ENCODE results near the gene RBKS.
"Not testable (repeated sequence)": the region's sequence is repeated elsewhere in the genome, so short reads cannot be mapped to it uniquely, and the experiment has no call there.

RBKS gene

GRCh38 chr2:27756544-27757498 is 133.4 kb downstream of the RBKS start:
- Mint-ChIP-seq H3K27me3 (no peaks in the 10 kb centered on the region), H3K4me1 (ENCODE audit: low read depth) (peaks cover 44% of the 10 kb centered on the region), H3K36me3 (ENCODE audit: low read depth) (no peaks in the 10 kb centered on the region), H3K9me3 (no peaks in the 10 kb centered on the region), H3K4me3 (no peak overlapping the region), H3K27ac (peak overlapping the region; percentile 83)
- intact Hi-C loops (cut with micrococcal nuclease) = loop anchor here (10.0 kb wide), 1 partner anchor 138 kb away; the partner anchor contains the start of genes BABAM2 and RBKS

- intact Hi-C loops (cut with micrococcal nuclease) = loop anchor here (10.0 kb wide), 1 partner anchor 139 kb away; the partner anchor contains the start of genes BABAM2 and RBKS
- peak overlapping the region; percentile 83 for H3K27ac Mint-ChIP-seq
- peaks cover 39% of the 10 kb centered on the region for H3K4me1 Mint-ChIP-seq (ENCODE audit: low read depth)
- H3K4me3 Mint-ChIP-seq = no peak overlapping the region
- no peaks in the 10 kb centered on the region for H3K27me3 Mint-ChIP-seq
- no peaks in the 10 kb centered on the region for H3K36me3 Mint-ChIP-seq (ENCODE audit: low read depth)
- H3K9me3 Mint-ChIP-seq = no peaks in the 10 kb centered on the region
These were observed 134.1 kb downstream of the RBKS start for GRCh38 chr2:27756091-27756490.

- Mint-ChIP-seq H3K27me3 (no peaks in the 10 kb centered on the region), H3K4me3 (no peak overlapping the region), H3K4me1 (ENCODE audit: low read depth) (peaks cover 39% of the 10 kb centered on the region), H3K27ac (peak overlapping the region; percentile 83), H3K36me3 (ENCODE audit: low read depth) (no peaks in the 10 kb centered on the region), H3K9me3 (no peaks in the 10 kb centered on the region)
- intact Hi-C loops (cut with micrococcal nuclease) = loop anchor here (2.0 to 10.0 kb wide), 3 partner anchors 140 to 697 kb away; partner anchors contain the start of genes BABAM2 and RBKS
These were observed 135.4 kb downstream of the RBKS start for GRCh38 chr2:27754831-27755230.

GRCh38 chr2:27754138-27754588 is 136.0 kb downstream of the RBKS start:
- intact Hi-C loops (cut with micrococcal nuclease) = loop anchor here (2.0 to 10.0 kb wide), 3 partner anchors 141 to 698 kb away; partner anchors contain the start of genes BABAM2 and RBKS
- H3K27ac Mint-ChIP-seq = peak overlapping the region; percentile 83
- H3K4me1 Mint-ChIP-seq (ENCODE audit: low read depth) = peaks cover 39% of the 10 kb centered on the region
- no peaks in the 10 kb centered on the region for H3K27me3 Mint-ChIP-seq
- H3K9me3 Mint-ChIP-seq = peaks cover 6% of the 10 kb centered on the region
- no peak overlapping the region for H3K4me3 Mint-ChIP-seq
- no peaks in the 10 kb centered on the region for H3K36me3 Mint-ChIP-seq (ENCODE audit: low read depth)

- intact Hi-C loops (cut with micrococcal nuclease) = loop anchor here (5.0 to 10.0 kb wide), 2 partner anchors 142 to 700 kb away; partner anchors contain the start of genes BABAM2 and RBKS
These were observed 137.5 kb downstream of the RBKS start for GRCh38 chr2:27752551-27753237.

GRCh38 chr2:27751377-27751776 is 138.8 kb downstream of the RBKS start:
- intact Hi-C loops (cut with micrococcal nuclease) = loop anchor here (5.0 to 10.0 kb wide), 2 partner anchors 143 to 701 kb away; partner anchors contain the start of genes BABAM2 and RBKS
- Mint-ChIP-seq H3K27me3 (peaks cover 1% of the 10 kb centered on the region), H3K36me3 (ENCODE audit: low read depth) (no peaks in the 10 kb centered on the region), H3K4me3 (no peak overlapping the region), H3K9me3 (peaks cover 18% of the 10 kb centered on the region), H3K27ac (no peak overlapping the region), H3K4me1 (ENCODE audit: low read depth) (peaks cover 17% of the 10 kb centered on the region)

More at GRCh38 chr2:27752551-27753237, 137.5 kb downstream of the RBKS start:
- Mint-ChIP-seq H3K36me3 (ENCODE audit: low read depth) (no peaks in the 10 kb centered on the region), H3K9me3 (peaks cover 18% of the 10 kb centered on the region), H3K4me1 (ENCODE audit: low read depth) (peaks cover 30% of the 10 kb centered on the region), H3K4me3 (no peak overlapping the region), H3K27ac (no peak overlapping the region), H3K27me3 (peaks cover 1% of the 10 kb centered on the region)

GRCh38 chr2:27748803-27749554 is 141.2 kb downstream of the RBKS start:
- H3K36me3 Mint-ChIP-seq (ENCODE audit: low read depth); H3K4me3 Mint-ChIP-seq; H3K4me1 Mint-ChIP-seq (ENCODE audit: low read depth); intact Hi-C loops (cut with micrococcal nuclease); H3K27me3 Mint-ChIP-seq; H3K27ac Mint-ChIP-seq: not testable (repeated sequence)
- H3K9me3 Mint-ChIP-seq = peaks cover 27% of the 10 kb centered on the region

- peaks cover 1% of the 10 kb centered on the region for H3K27me3 Mint-ChIP-seq
- no peak overlapping the region for H3K27ac Mint-ChIP-seq
- H3K4me3 Mint-ChIP-seq = no peak overlapping the region
- intact Hi-C loops (cut with micrococcal nuclease) = no loop called here
- peaks cover 4% of the 10 kb centered on the region for H3K4me1 Mint-ChIP-seq (ENCODE audit: low read depth)
- H3K36me3 Mint-ChIP-seq (ENCODE audit: low read depth) = no peaks in the 10 kb centered on the region
- H3K9me3 Mint-ChIP-seq = peaks cover 27% of the 10 kb centered on the region
These were observed 142.3 kb downstream of the RBKS start for GRCh38 chr2:27747827-27748352.

GRCh38 chr2:27746325-27746724 is 143.9 kb downstream of the RBKS start:
- intact Hi-C loops (cut with micrococcal nuclease) = no loop called here
- Mint-ChIP-seq H3K4me3 (no peak overlapping the region), H3K27me3 (peaks cover 1% of the 10 kb centered on the region), H3K27ac (no peak overlapping the region), H3K9me3 (peaks cover 27% of the 10 kb centered on the region), H3K36me3 (ENCODE audit: low read depth) (no peaks in the 10 kb centered on the region), H3K4me1 (ENCODE audit: low read depth) (peaks cover 4% of the 10 kb centered on the region)

- H3K27me3 Mint-ChIP-seq; H3K27ac Mint-ChIP-seq; H3K4me1 Mint-ChIP-seq (ENCODE audit: low read depth); H3K4me3 Mint-ChIP-seq; intact Hi-C loops (cut with micrococcal nuclease); H3K36me3 Mint-ChIP-seq (ENCODE audit: low read depth): not testable (repeated sequence)
- peaks cover 27% of the 10 kb centered on the region for H3K9me3 Mint-ChIP-seq
These were observed 144.7 kb downstream of the RBKS start for GRCh38 chr2:27745494-27745893.

GRCh38 chr2:27742571-27742970 is 147.6 kb downstream of the RBKS start:
- Mint-ChIP-seq H3K27ac (no peak overlapping the region), H3K4me1 (ENCODE audit: low read depth) (peaks cover 13% of the 10 kb centered on the region), H3K4me3 (no peak overlapping the region), H3K27me3 (no peaks in the 10 kb centered on the region), H3K9me3 (peaks cover 9% of the 10 kb centered on the region), H3K36me3 (ENCODE audit: low read depth) (no peaks in the 10 kb centered on the region)
- intact Hi-C loops (cut with micrococcal nuclease) = no loop called here

GRCh38 chr2:27741673-27742072 is 148.5 kb downstream of the RBKS start:
- Mint-ChIP-seq H3K36me3 (ENCODE audit: low read depth) (no peaks in the 10 kb centered on the region), H3K27me3 (no peaks in the 10 kb centered on the region), H3K4me1 (ENCODE audit: low read depth) (peaks cover 14% of the 10 kb centered on the region), H3K9me3 (peaks cover 9% of the 10 kb centered on the region), H3K27ac (no peak overlapping the region), H3K4me3 (no peak overlapping the region)
- intact Hi-C loops (cut with micrococcal nuclease) = no loop called here

- intact Hi-C loops (cut with micrococcal nuclease) = no loop called here
- Mint-ChIP-seq H3K36me3 (ENCODE audit: low read depth) (no peaks in the 10 kb centered on the region), H3K27me3 (peaks cover 4% of the 10 kb centered on the region), H3K9me3 (no peaks in the 10 kb centered on the region), H3K27ac (no peak overlapping the region), H3K4me1 (ENCODE audit: low read depth) (peaks cover 25% of the 10 kb centered on the region), H3K4me3 (no peak overlapping the region)
These were observed 151.2 kb downstream of the RBKS start for GRCh38 chr2:27739058-27739373.
